ENCODE data around the gene GBE1.

The GBE1 gene

GRCh38 chr3:81549388-81549787 is 212.1 kb downstream of the GBE1 start:
- H3K9me2 ChIP-seq (replicated peaks; ENCODE audit: low read depth, low read length): no peaks in the 10 kb centered on the region
- H3K9me3 ChIP-seq (ENCODE audit: insufficient read depth, low read depth, low read length): peaks cover 12% of the 10 kb centered on the region
- H3K4me1 ChIP-seq (ENCODE audit: insufficient read depth, low read length, poor library complexity, severe bottlenecking): peaks cover 6% of the 10 kb centered on the region
- H3K9ac ChIP-seq (ENCODE audit: low read depth, low read length, poor library complexity, severe bottlenecking): no peak overlapping the region
- no peak overlapping the region for H3K4me3 ChIP-seq (ENCODE audit: low read length, poor library complexity, severe bottlenecking)
- no peaks in the 10 kb centered on the region for H3K27me3 ChIP-seq (ENCODE audit: insufficient read depth, low read length, poor library complexity, severe bottlenecking)
- no peak overlapping the region for H3K4me2 ChIP-seq (ENCODE audit: low read depth, low read length, poor library complexity, severe bottlenecking)
- no peaks in the 10 kb centered on the region for H4K20me1 ChIP-seq (ENCODE audit: insufficient read depth, low read length, poor library complexity, severe bottlenecking)
- H3F3A ChIP-seq (ENCODE audit: low read depth): no peaks in the 10 kb centered on the region
- H2AFZ ChIP-seq (ENCODE audit: low read length): no peak overlapping the region
- H3K79me2 ChIP-seq (ENCODE audit: insufficient read depth, low read length): no peaks in the 10 kb centered on the region
- H3K36me3 ChIP-seq (ENCODE audit: insufficient read depth, low read length): peaks cover 44% of the 10 kb centered on the region; the same call in 1 of the 2 replicates
- TF ChIP-seq EZH2phosphoT487 (IDR thresholded peaks at IDR 0.05; ENCODE audit: borderline replicate concordance) (no peak), CTCF (conservative IDR thresholded peaks at IDR 0.05; ENCODE audit: low read length) (no peak)

GRCh38 chr3:81545572-81545971 is 215.9 kb downstream of the GBE1 start:
- Histone ChIP-seq H3K4me3 (ENCODE audit: low read length, poor library complexity, severe bottlenecking) (no peak overlapping the region), H3K27me3 (ENCODE audit: insufficient read depth, low read length, poor library complexity, severe bottlenecking) (no peaks in the 10 kb centered on the region), H3F3A (ENCODE audit: low read depth) (no peaks in the 10 kb centered on the region), H3K9me3 (ENCODE audit: insufficient read depth, low read depth, low read length) (peaks cover 12% of the 10 kb centered on the region), H3K9me2 (replicated peaks; ENCODE audit: low read depth, low read length) (no peaks in the 10 kb centered on the region), H3K79me2 (ENCODE audit: insufficient read depth, low read length) (no peaks in the 10 kb centered on the region), H4K20me1 (ENCODE audit: insufficient read depth, low read length, poor library complexity, severe bottlenecking) (no peaks in the 10 kb centered on the region), H3K9ac (ENCODE audit: low read depth, low read length, poor library complexity, severe bottlenecking) (no peak overlapping the region), H3K36me3 (ENCODE audit: insufficient read depth, low read length) (peaks cover 35% of the 10 kb centered on the region; the same call in 1 of the 2 replicates), H3K4me2 (ENCODE audit: low read depth, low read length, poor library complexity, severe bottlenecking) (no peak overlapping the region), H3K4me1 (ENCODE audit: insufficient read depth, low read length, poor library complexity, severe bottlenecking) (no peaks in the 10 kb centered on the region), H2AFZ (ENCODE audit: low read length) (no peak overlapping the region)
- no peak for TF ChIP-seq EZH2phosphoT487 (IDR thresholded peaks at IDR 0.05; ENCODE audit: borderline replicate concordance)
- TF ChIP-seq CTCF (conservative IDR thresholded peaks at IDR 0.05; ENCODE audit: low read length): no peak

GRCh38 chr3:81544385-81544784 is 217.1 kb downstream of the GBE1 start:
- Histone ChIP-seq H3K36me3 (ENCODE audit: insufficient read depth, low read length) (peaks cover 26% of the 10 kb centered on the region; the same call in 1 of the 2 replicates), H2AFZ (ENCODE audit: low read length) (no peak overlapping the region), H3K4me1 (ENCODE audit: insufficient read depth, low read length, poor library complexity, severe bottlenecking) (no peaks in the 10 kb centered on the region), H3K9ac (ENCODE audit: low read depth, low read length, poor library complexity, severe bottlenecking) (no peak overlapping the region), H3K79me2 (ENCODE audit: insufficient read depth, low read length) (no peaks in the 10 kb centered on the region), H4K20me1 (ENCODE audit: insufficient read depth, low read length, poor library complexity, severe bottlenecking) (no peaks in the 10 kb centered on the region), H3K4me3 (ENCODE audit: low read length, poor library complexity, severe bottlenecking) (no peak overlapping the region), H3K27me3 (ENCODE audit: insufficient read depth, low read length, poor library complexity, severe bottlenecking) (no peaks in the 10 kb centered on the region), H3K9me2 (replicated peaks; ENCODE audit: low read depth, low read length) (no peaks in the 10 kb centered on the region), H3K9me3 (ENCODE audit: insufficient read depth, low read depth, low read length) (peaks cover 9% of the 10 kb centered on the region), H3K4me2 (ENCODE audit: low read depth, low read length, poor library complexity, severe bottlenecking) (no peak overlapping the region), H3F3A (ENCODE audit: low read depth) (no peaks in the 10 kb centered on the region)
- no peak for TF ChIP-seq CTCF (conservative IDR thresholded peaks at IDR 0.05; ENCODE audit: low read length)
- TF ChIP-seq EZH2phosphoT487 (IDR thresholded peaks at IDR 0.05; ENCODE audit: borderline replicate concordance): no peak

Measured in Loucy (cell line).